Measurements from ENCODE around the gene UPK2.

DNA sequence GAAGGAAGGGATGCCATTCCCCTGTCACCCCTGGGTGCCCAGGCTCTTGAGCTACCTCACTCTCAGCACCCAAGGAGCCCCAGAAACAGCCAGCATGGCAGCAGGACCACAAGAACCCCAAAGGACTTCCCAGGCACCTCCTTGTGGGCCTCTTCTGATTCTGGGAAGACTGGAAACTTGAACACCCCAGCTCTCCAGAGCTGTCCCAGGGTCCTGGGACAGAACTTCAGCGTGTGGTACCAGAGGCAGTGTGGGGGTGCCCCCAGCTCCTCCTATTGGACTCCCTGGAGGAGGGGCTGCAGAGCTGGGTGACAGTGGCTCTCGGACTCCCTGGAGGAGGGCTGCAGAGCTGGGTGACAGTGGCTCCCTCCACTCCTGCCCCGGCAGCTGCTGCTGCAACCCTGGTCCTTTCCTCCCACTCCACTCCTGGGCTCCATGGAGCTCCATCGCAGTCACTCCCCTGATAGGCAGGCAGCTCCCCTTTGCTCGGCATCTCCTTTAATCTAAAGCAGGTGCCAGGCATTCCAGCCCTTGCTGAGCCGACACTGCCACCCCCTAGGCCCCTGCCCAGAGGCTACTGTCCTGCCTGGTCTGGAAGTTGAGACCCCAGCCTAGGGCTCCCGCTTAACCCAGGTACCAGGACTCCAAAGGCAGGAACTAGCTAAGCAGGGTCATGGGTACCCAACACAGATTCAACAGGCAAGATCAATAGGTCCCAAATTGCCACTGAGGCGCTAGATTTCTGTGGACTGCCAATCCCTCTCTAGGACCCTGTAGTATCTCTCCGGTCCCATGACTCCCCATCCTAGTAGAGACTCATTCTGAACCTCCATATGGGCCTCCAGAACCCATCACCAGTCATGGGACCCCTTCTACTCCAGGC lies 33.1 kb upstream of the UPK2 start:
- TF ChIP-seq GATA3 (IDR thresholded peaks at IDR 0.05; ENCODE audit: low read depth, low read length) (no peak), GATA2 (IDR thresholded peaks at IDR 0.05; ENCODE audit: low read depth, low read length) (no peak)

Measured in SH-SY5Y (cell line).